HG03457 (cell line): ENCODE data around the gene TRRAP.

ENCODE experiments used
- ATAC-seq: cut with Tn5 transposase; IDR thresholded peaks from one replicate; pipeline ENCODE4 v1.9.1; 2021; ENCODE audit warnings: moderate number of reproducible peaks; ENCODE audit not compliant: unreplicated experiment

The TRRAP gene

GRCh38 chr7:98944386-98944785, 66.1 kb downstream of the TRRAP start:
- no peak for ATAC-seq

- no peak for ATAC-seq
These were observed 67.5 kb downstream of the TRRAP start for GRCh38 chr7:98945852-98946251.

- ATAC-seq = no peak
These were observed 68.1 kb downstream of the TRRAP start for GRCh38 chr7:98946389-98946788.

GRCh38 chr7:98949336-98950044, 71.2 kb downstream of the TRRAP start:
- no peak for ATAC-seq

- no peak for ATAC-seq
These were observed 77.7 kb downstream of the TRRAP start for GRCh38 chr7:98955992-98956391.

GRCh38 chr7:98956469-98956868, 78.1 kb downstream of the TRRAP start:
- ATAC-seq = no peak

GRCh38 chr7:98956937-98957336, 78.6 kb downstream of the TRRAP start:
- ATAC-seq = no peak

GRCh38 chr7:98957766-98958165, 79.4 kb downstream of the TRRAP start:
- no peak for ATAC-seq

GRCh38 chr7:98958968-98959367, 80.6 kb downstream of the TRRAP start:
- ATAC-seq = no peak

GRCh38 chr7:98963305-98963704, 85.0 kb downstream of the TRRAP start:
- no peak for ATAC-seq

- no peak for ATAC-seq
These were observed 86.3 kb downstream of the TRRAP start for GRCh38 chr7:98964596-98964995.

GRCh38 chr7:98968621-98969020, 90.3 kb downstream of the TRRAP start:
- no peak for ATAC-seq

- ATAC-seq = no peak
These were observed 91.1 kb downstream of the TRRAP start for GRCh38 chr7:98969386-98969785.

GRCh38 chr7:98970016-98970615, 91.8 kb downstream of the TRRAP start:
- no peak for ATAC-seq

- ATAC-seq = no peak
These were observed 92.5 kb downstream of the TRRAP start for GRCh38 chr7:98970805-98971204.

GRCh38 chr7:98974205-98974604, 95.9 kb downstream of the TRRAP start:
- no peak for ATAC-seq

GRCh38 chr7:98974906-98975816, 96.8 kb downstream of the TRRAP start:
- no peak for ATAC-seq

- ATAC-seq = no peak
These were observed 98.3 kb downstream of the TRRAP start for GRCh38 chr7:98976396-98977185.

- no peak for ATAC-seq
These were observed 100.3 kb downstream of the TRRAP start for GRCh38 chr7:98978672-98979071.

GRCh38 chr7:98981701-98982100, 103.4 kb downstream of the TRRAP start:
- ATAC-seq = no peak

GRCh38 chr7:98982686-98983085, 104.4 kb downstream of the TRRAP start:
- ATAC-seq = no peak
